SJCRH30 (cell line): Measurements from ENCODE around the gene CRX. TPM values are rescaled to one million over a fixed set of nuclear protein-coding genes. Genes with fewer than 3 reads are reported as not detected.
"Not testable (repeated sequence)": the region's sequence is repeated elsewhere in the genome, so short reads cannot be mapped to it uniquely, and the experiment has no call there.

Experiments used
- DNase-seq, 2 experiments: peaks; one replicate each; pipeline ENCODE4 v3.0.0-alpha.2; 2015 to 2020
- H3K27ac ChIP-seq: fragments of 250-450 bp; sonication (Bioruptor Pico); 2 replicates; pipeline ENCODE4 v1.5.1; 2020; ENCODE audit warnings: mild to moderate bottlenecking, moderate library complexity
- H3K27me3 ChIP-seq: fragments of 250-450 bp; sonication (Bioruptor Pico); 2 replicates; pipeline ENCODE4 v1.5.1; 2020; ENCODE audit warnings: mild to moderate bottlenecking, moderate library complexity
- H3K36me3 ChIP-seq: fragments of 250-450 bp; sonication (Bioruptor Pico); 2 replicates; pipeline ENCODE4 v1.5.1; 2020; ENCODE audit warnings: mild to moderate bottlenecking, moderate library complexity
- H3K4me1 ChIP-seq: fragments of 250-450 bp; sonication (Bioruptor Pico); 2 replicates; pipeline ENCODE4 v1.5.1; 2020; ENCODE audit warnings: mild to moderate bottlenecking, moderate library complexity
- H3K4me3 ChIP-seq: fragments of 250-450 bp; sonication (Bioruptor Pico); 2 replicates; pipeline ENCODE4 v1.5.1; 2020; ENCODE audit warnings: mild to moderate bottlenecking, moderate library complexity
- H3K9me3 ChIP-seq: fragments of 250-450 bp; sonication (Bioruptor Pico); replicated peaks from 2 replicates; pipeline ENCODE4 v1.5.1; 2020; ENCODE audit warnings: mild to moderate bottlenecking, moderate library complexity
- total RNA-seq: library from RNA; depleted of rRNA; stranded (reverse); fragments of >200 nt; shearing (Covaris generic); gene quantifications from 2 replicates; pipeline ENCODE4 v1.2.3, GENCODE V29; 2014

Gene CRX
- total RNA-seq, 1 experiment from 2014 or later, result 0.89 TPM

GRCh38 chr19:47794526-47794925 lies 27.2 kb upstream of the CRX start:
- Histone ChIP-seq H3K27ac (no peak overlapping the region), H3K36me3 (no peaks in the 10 kb centered on the region; the same call in 1 of the 2 replicates), H3K27me3 (peaks cover 4% of the 10 kb centered on the region; the same call in 1 of the 2 replicates), H3K4me1 (peaks cover 18% of the 10 kb centered on the region), H3K9me3 (peaks cover 4% of the 10 kb centered on the region), H3K4me3 (no peak overlapping the region)
- no peak for DNase-seq

GRCh38 chr19:47796785-47797184 lies 25.0 kb upstream of the CRX start:
- H3K27me3 ChIP-seq, result peaks cover 4% of the 10 kb centered on the region; the same call in 1 of the 2 replicates

GRCh38 chr19:47797996-47798903 lies 23.5 kb upstream of the CRX start:
- Histone ChIP-seq H3K4me3 (no peak overlapping the region), H3K27ac (no peak overlapping the region), H3K9me3 (no peaks in the 10 kb centered on the region), H3K36me3 (no peaks in the 10 kb centered on the region), H3K27me3 (peaks cover 4% of the 10 kb centered on the region; the same call in 1 of the 2 replicates), H3K4me1 (peaks cover 18% of the 10 kb centered on the region)
- DNase-seq, result peak; percentile 23 to 54

More at GRCh38 chr19:47796785-47797184, 25.0 kb upstream of the CRX start:
- no peak for DNase-seq
- H3K4me3 ChIP-seq, result no peak overlapping the region
- H3K9me3 ChIP-seq, result peaks cover 4% of the 10 kb centered on the region
- H3K27ac ChIP-seq, result no peak overlapping the region
- H3K36me3 ChIP-seq, result no peaks in the 10 kb centered on the region; the same call in 1 of the 2 replicates
- H3K4me1 ChIP-seq, result peaks cover 18% of the 10 kb centered on the region

GRCh38 chr19:47798904-47799266 lies 22.9 kb upstream of the CRX start:
- H3K4me3 ChIP-seq, result no peak overlapping the region
- no peaks in the 10 kb centered on the region for H3K9me3 ChIP-seq
- DNase-seq, result peak; percentile 19 to 58
- H3K27me3 ChIP-seq, result peaks cover 4% of the 10 kb centered on the region; the same call in 1 of the 2 replicates
- no peaks in the 10 kb centered on the region for H3K36me3 ChIP-seq
- H3K4me1 ChIP-seq, result peaks cover 18% of the 10 kb centered on the region
- H3K27ac ChIP-seq, result no peak overlapping the region

- Histone ChIP-seq H3K4me3 (no peak overlapping the region), H3K27ac (no peak overlapping the region), H3K27me3 (peaks cover 4% of the 10 kb centered on the region; the same call in 1 of the 2 replicates), H3K36me3 (no peaks in the 10 kb centered on the region), H3K9me3 (no peaks in the 10 kb centered on the region), H3K4me1 (peaks cover 16% of the 10 kb centered on the region)
- DNase-seq, result no peak
Observed at GRCh38 chr19:47801270-47801669, 20.5 kb upstream of the CRX start.

GRCh38 chr19:47802521-47803043 lies 19.2 kb upstream of the CRX start:
- peaks cover 13% of the 10 kb centered on the region for H3K4me1 ChIP-seq
- no peak overlapping the region for H3K27ac ChIP-seq
- no peak overlapping the region for H3K4me3 ChIP-seq
- peaks cover 4% of the 10 kb centered on the region; the same call in 1 of the 2 replicates for H3K27me3 ChIP-seq
- H3K9me3 ChIP-seq, result no peaks in the 10 kb centered on the region
- no peak for DNase-seq
- H3K36me3 ChIP-seq, result no peaks in the 10 kb centered on the region

GRCh38 chr19:47803148-47803547 lies 18.6 kb upstream of the CRX start:
- peaks cover 11% of the 10 kb centered on the region for H3K4me1 ChIP-seq
- not testable (repeated sequence) for H3K36me3 ChIP-seq, H3K27ac ChIP-seq, H3K27me3 ChIP-seq, H3K9me3 ChIP-seq, H3K4me3 ChIP-seq, DNase-seq

GRCh38 chr19:47803671-47804070 lies 18.1 kb upstream of the CRX start:
- H3K27ac ChIP-seq, result not testable (repeated sequence)

GRCh38 chr19:47804451-47804850 lies 17.3 kb upstream of the CRX start, which contains the start of gene TPRX1:
Gene TPRX1 (minus strand): TSS chr19:47804551. CDS start chr19:47804539, 12 bp downstream.
- H3K36me3 ChIP-seq, H3K27me3 ChIP-seq, H3K27ac ChIP-seq, DNase-seq, H3K4me3 ChIP-seq, H3K4me1 ChIP-seq, H3K9me3 ChIP-seq: not testable (repeated sequence)

More at GRCh38 chr19:47803671-47804070, 18.1 kb upstream of the CRX start:
- H3K36me3 ChIP-seq, H3K27me3 ChIP-seq, H3K9me3 ChIP-seq, H3K4me3 ChIP-seq, H3K4me1 ChIP-seq, DNase-seq: not testable (repeated sequence)

- DNase-seq, result no peak
- Histone ChIP-seq H3K36me3 (no peaks in the 10 kb centered on the region), H3K9me3 (no peaks in the 10 kb centered on the region), H3K4me3 (no peak overlapping the region), H3K27me3 (no peaks in the 10 kb centered on the region), H3K27ac (no peak overlapping the region), H3K4me1 (no peaks in the 10 kb centered on the region)
Observed at GRCh38 chr19:47805313-47805712, 16.4 kb upstream of the CRX start.

- Histone ChIP-seq H3K9me3 (no peaks in the 10 kb centered on the region), H3K4me3 (no peak overlapping the region), H3K4me1 (no peaks in the 10 kb centered on the region), H3K27me3 (no peaks in the 10 kb centered on the region), H3K27ac (no peak overlapping the region), H3K36me3 (no peaks in the 10 kb centered on the region)
- no peak for DNase-seq
Observed at GRCh38 chr19:47806435-47806834, 15.3 kb upstream of the CRX start.

GRCh38 chr19:47813304-47813994 lies 8.3 kb upstream of the CRX start:
- no peaks in the 10 kb centered on the region for H3K9me3 ChIP-seq
- H3K36me3 ChIP-seq, result no peaks in the 10 kb centered on the region
- H3K27me3 ChIP-seq, result no peaks in the 10 kb centered on the region
- no peak overlapping the region for H3K27ac ChIP-seq
- peak; percentile 91 to 94 for DNase-seq
- H3K4me1 ChIP-seq, result no peaks in the 10 kb centered on the region
- H3K4me3 ChIP-seq, result no peak overlapping the region

GRCh38 chr19:47813995-47814328 lies 7.8 kb upstream of the CRX start:
- no peaks in the 10 kb centered on the region for H3K4me1 ChIP-seq
- no peak overlapping the region for H3K27ac ChIP-seq
- DNase-seq, result no peak
- H3K27me3 ChIP-seq, result no peaks in the 10 kb centered on the region
- no peaks in the 10 kb centered on the region for H3K36me3 ChIP-seq
- H3K4me3 ChIP-seq, result no peak overlapping the region
- H3K9me3 ChIP-seq, result no peaks in the 10 kb centered on the region

- H3K9me3 ChIP-seq, H3K36me3 ChIP-seq, H3K27me3 ChIP-seq, H3K4me3 ChIP-seq, DNase-seq, H3K27ac ChIP-seq: not testable (repeated sequence)
- H3K4me1 ChIP-seq, result peaks cover 20% of the 10 kb centered on the region
Observed at GRCh38 chr19:47816270-47816669, 5.5 kb upstream of the CRX start.

GRCh38 chr19:47818221-47818620 lies 3.5 kb upstream of the CRX start:
- not testable (repeated sequence) for H3K9me3 ChIP-seq, H3K4me3 ChIP-seq, H3K27ac ChIP-seq, H3K36me3 ChIP-seq, DNase-seq, H3K27me3 ChIP-seq
- peaks cover 24% of the 10 kb centered on the region for H3K4me1 ChIP-seq
